ENCODE results near the gene ENAH.

- TF ChIP-seq, protein P1, sequence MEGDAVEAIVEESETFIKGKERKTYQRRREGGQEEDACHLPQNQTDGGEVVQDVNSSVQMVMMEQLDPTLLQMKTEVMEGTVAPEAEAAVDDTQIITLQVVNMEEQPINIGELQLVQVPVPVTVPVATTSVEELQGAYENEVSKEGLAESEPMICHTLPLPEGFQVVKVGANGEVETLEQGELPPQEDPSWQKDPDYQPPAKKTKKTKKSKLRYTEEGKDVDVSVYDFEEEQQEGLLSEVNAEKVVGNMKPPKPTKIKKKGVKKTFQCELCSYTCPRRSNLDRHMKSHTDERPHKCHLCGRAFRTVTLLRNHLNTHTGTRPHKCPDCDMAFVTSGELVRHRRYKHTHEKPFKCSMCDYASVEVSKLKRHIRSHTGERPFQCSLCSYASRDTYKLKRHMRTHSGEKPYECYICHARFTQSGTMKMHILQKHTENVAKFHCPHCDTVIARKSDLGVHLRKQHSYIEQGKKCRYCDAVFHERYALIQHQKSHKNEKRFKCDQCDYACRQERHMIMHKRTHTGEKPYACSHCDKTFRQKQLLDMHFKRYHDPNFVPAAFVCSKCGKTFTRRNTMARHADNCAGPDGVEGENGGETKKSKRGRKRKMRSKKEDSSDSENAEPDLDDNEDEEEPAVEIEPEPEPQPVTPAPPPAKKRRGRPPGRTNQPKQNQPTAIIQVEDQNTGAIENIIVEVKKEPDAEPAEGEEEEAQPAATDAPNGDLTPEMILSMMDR (IDR thresholded peaks at IDR 0.05) = no peak
- TF ChIP-seq POLR2A (IDR thresholded peaks at IDR 0.05) (no peak), EP300 (IDR thresholded peaks at IDR 0.05) (no peak)
These were observed 37.0 kb upstream of the ENAH start for GRCh38 chr1:225689882-225690459.
